Measurements from ENCODE around the gene KRT38.

DNA sequence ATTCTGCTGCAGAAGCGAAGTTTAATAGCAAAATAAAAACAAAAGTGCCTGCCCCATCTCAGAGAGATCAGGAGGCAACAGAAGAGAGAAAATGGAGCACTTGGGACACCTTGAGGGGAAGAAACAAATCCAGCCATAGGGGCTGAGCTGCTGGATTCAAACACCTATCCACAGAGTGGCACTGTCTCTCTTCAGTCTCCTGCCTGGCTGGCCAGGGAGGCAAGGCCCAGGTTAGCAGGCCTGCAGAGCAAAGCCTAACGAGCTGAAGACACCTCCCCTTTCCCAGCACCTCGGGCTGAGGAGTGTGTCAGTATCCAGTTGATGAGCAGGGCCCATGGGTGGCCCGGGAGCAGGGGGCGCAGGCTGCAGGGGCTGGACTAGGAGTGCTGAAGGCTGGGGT, 34.6 kb downstream of the KRT38 start:
- TF ChIP-seq CTCF (conservative IDR thresholded peaks at IDR 0.05; ENCODE audit: low read depth, low read length) (no peak; the same call in 1 of the 2 replicates), EZH2phosphoT487 (IDR thresholded peaks at IDR 0.05; ENCODE audit: borderline replicate concordance, low read length) (no peak)

All from PC-3 (cell line).